Parathyroid adenoma (tissue), 2 donors: ENCODE measurements around the gene NUP42.

Experiments
- H2AFZ ChIP-seq: fragments of 300-600 bp; sonication (generic); one replicate; pipeline ENCODE4 v1.7.0; 2017; ENCODE audit warnings: antibody characterized with exemption, mild to moderate bottlenecking
- H3K27ac ChIP-seq: fragments of 300-600 bp; sonication (generic); one replicate; pipeline ENCODE4 v1.7.0; 2017
- H3K27me3 ChIP-seq: fragments of 300-600 bp; sonication (generic); one replicate; pipeline ENCODE4 v1.7.0; 2017; ENCODE audit warnings: low read length; ENCODE audit not compliant: control insufficient read depth, insufficient read depth
- H3K36me3 ChIP-seq: fragments of 300-600 bp; sonication (generic); one replicate; pipeline ENCODE4 v1.7.0; 2017; ENCODE audit warnings: low read length; ENCODE audit not compliant: control insufficient read depth, insufficient read depth
- H3K4me1 ChIP-seq: fragments of 300-600 bp; sonication (generic); one replicate; pipeline ENCODE4 v1.7.0; 2017; ENCODE audit warnings: control low read depth
- H3K4me2 ChIP-seq: fragments of 300-600 bp; sonication (generic); one replicate; pipeline ENCODE4 v1.7.0; 2017; ENCODE audit warnings: low read length
- H3K4me3 ChIP-seq: fragments of 300-600 bp; sonication (generic); one replicate; pipeline ENCODE4 v1.7.0; 2017; ENCODE audit warnings: low read depth, low read length
- H3K79me2 ChIP-seq: fragments of 300-600 bp; sonication (generic); one replicate; pipeline ENCODE4 v1.7.0; 2017; ENCODE audit warnings: control low read depth
- H3K9ac ChIP-seq: fragments of 300-600 bp; sonication (generic); one replicate; pipeline ENCODE4 v1.7.0; 2017; ENCODE audit warnings: mild to moderate bottlenecking
- H3K9me3 ChIP-seq: fragments of 300-600 bp; sonication (generic); one replicate; pipeline ENCODE4 v1.7.0; 2017; ENCODE audit warnings: low read length; ENCODE audit not compliant: control insufficient read depth
- CTCF ChIP-seq: fragments of 300-600 bp; sonication (generic); IDR thresholded peaks from one replicate; pipeline ENCODE4 v1.7.0; 2017; ENCODE audit warnings: antibody characterized with exemption, mild to moderate bottlenecking
- donor health status: primary hyperparathyroidism.

The NUP42 gene

GRCh38 chr7:23228412-23228811 is 46.6 kb downstream of the NUP42 start:
- H3K9ac ChIP-seq: no peak overlapping the region
- H3K79me2 ChIP-seq: no peaks in the 10 kb centered on the region
- no peaks in the 10 kb centered on the region for H3K36me3 ChIP-seq
- TF ChIP-seq CTCF: no peak
- no peak overlapping the region for H3K4me2 ChIP-seq
- no peak overlapping the region for H3K27ac ChIP-seq
- no peak overlapping the region for H3K4me3 ChIP-seq
- no peaks in the 10 kb centered on the region for H3K4me1 ChIP-seq
- H2AFZ ChIP-seq: no peak overlapping the region
- H3K27me3 ChIP-seq: no peaks in the 10 kb centered on the region
- no peaks in the 10 kb centered on the region for H3K9me3 ChIP-seq

- no peak overlapping the region for H3K9ac ChIP-seq
- H3K4me2 ChIP-seq: no peak overlapping the region
- H3K27ac ChIP-seq: no peak overlapping the region
- H3K4me1 ChIP-seq: no peaks in the 10 kb centered on the region
- H3K79me2 ChIP-seq: no peaks in the 10 kb centered on the region
- H3K9me3 ChIP-seq: no peaks in the 10 kb centered on the region
- H3K27me3 ChIP-seq: no peaks in the 10 kb centered on the region
- no peak overlapping the region for H2AFZ ChIP-seq
- no peak for TF ChIP-seq CTCF
- no peaks in the 10 kb centered on the region for H3K36me3 ChIP-seq
- H3K4me3 ChIP-seq: no peak overlapping the region
Observed at GRCh38 chr7:23230641-23231101, 48.8 kb downstream of the NUP42 start.

GRCh38 chr7:23232966-23233365 is 51.1 kb downstream of the NUP42 start:
- Histone ChIP-seq H3K9me3 (no peaks in the 10 kb centered on the region), H3K27ac (no peak overlapping the region), H3K27me3 (no peaks in the 10 kb centered on the region), H3K79me2 (no peaks in the 10 kb centered on the region), H2AFZ (no peak overlapping the region), H3K4me3 (no peak overlapping the region), H3K9ac (no peak overlapping the region), H3K4me1 (no peaks in the 10 kb centered on the region), H3K36me3 (no peaks in the 10 kb centered on the region), H3K4me2 (no peak overlapping the region)
- TF ChIP-seq CTCF: no peak

- H3K9ac ChIP-seq: no peak overlapping the region
- no peak overlapping the region for H3K27ac ChIP-seq
- no peaks in the 10 kb centered on the region for H3K27me3 ChIP-seq
- H3K4me2 ChIP-seq: peak overlapping the region; percentile 3
- TF ChIP-seq CTCF: no peak
- H3K9me3 ChIP-seq: no peaks in the 10 kb centered on the region
- H3K4me3 ChIP-seq: no peak overlapping the region
- no peaks in the 10 kb centered on the region for H3K4me1 ChIP-seq
- no peaks in the 10 kb centered on the region for H3K79me2 ChIP-seq
- H2AFZ ChIP-seq: peak overlapping the region; percentile 63
- H3K36me3 ChIP-seq: no peaks in the 10 kb centered on the region
Observed at GRCh38 chr7:23234569-23235296, 52.9 kb downstream of the NUP42 start.

GRCh38 chr7:23235813-23236221 is 54.0 kb downstream of the NUP42 start:
- Histone ChIP-seq H3K36me3 (no peaks in the 10 kb centered on the region), H3K9me3 (no peaks in the 10 kb centered on the region), H3K79me2 (no peaks in the 10 kb centered on the region), H3K9ac (no peak overlapping the region), H2AFZ (no peak overlapping the region), H3K4me2 (no peak overlapping the region), H3K4me1 (no peaks in the 10 kb centered on the region), H3K4me3 (no peak overlapping the region), H3K27ac (no peak overlapping the region), H3K27me3 (no peaks in the 10 kb centered on the region)
- TF ChIP-seq CTCF: no peak
